Gastroesophageal sphincter (tissue), 3 donors: Measurements from ENCODE around the gene LASP1NB.
"Not testable (repeated sequence)": the region's sequence is repeated elsewhere in the genome, so short reads cannot be mapped to it uniquely, and the experiment has no call there.

Experiments used
- CTCF ChIP-seq, 4 experiments: fragments of 200-600 bp in 2 of 4; fragments of 450-650 bp in 2 of 4; sonication (generic) in 1 of 4; IDR thresholded peaks; one replicate each; pipeline ENCODE4 v1.5.1; 2017 to 2019; ENCODE audit warnings: antibody characterized with exemption in 4 of 4, mild to moderate bottlenecking in 2 of 4, moderate library complexity in 2 of 4
- POLR2A ChIP-seq, 2 donors: fragments of 450-650 bp; IDR thresholded peaks; one replicate each; pipeline ENCODE4 v1.6.1; 2017; ENCODE audit warnings: antibody characterized with exemption in 2 of 2, mild to moderate bottlenecking in 2 of 2, moderate library complexity in 1 of 2
- POLR2AphosphoS5 ChIP-seq: sonication (generic); formaldehyde crosslinking; IDR thresholded peaks from one replicate; pipeline ENCODE4 v1.6.1; 2017; ENCODE audit warnings: antibody characterized with exemption

GRCh38 chr17:38911731-38912081, 13.7 kb upstream of the LASP1NB start:
- TF ChIP-seq CTCF (IDR thresholded peaks at IDR 0.05); POLR2AphosphoS5; POLR2A (IDR thresholded peaks at IDR 0.05): not testable (repeated sequence)
